Measurements from ENCODE around the gene CWC27. TPM values are rescaled to one million over a fixed set of nuclear protein-coding genes. Genes with fewer than 3 reads are reported as not detected.

Gene CWC27
- total and polyA plus RNA-seq, 9 of the 15 experiments (the other 6 are each of a cell fraction or from before 2014, with no cell fraction given), result 19.7 to 49.3 (median 38.3) TPM

- H3K27me3 ChIP-seq (ENCODE audit: control insufficient read depth in 2 of 2, insufficient read depth in 2 of 2, low read length in 2 of 2), result no peaks in the 10 kb centered on the region
- H3K9me1 ChIP-seq (ENCODE audit: control insufficient read depth, insufficient read depth, low read length), result no peaks in the 10 kb centered on the region
- H3K4me1 ChIP-seq (replicated peaks in 1 of 2; ENCODE audit: control insufficient read depth in 2 of 2, insufficient read depth in 2 of 2, low read length in 2 of 2), result peaks cover 0 to 7% of the 10 kb centered on the region in 2 experiments; a peak in 1 of 5 replicates
- H2AFZ ChIP-seq (ENCODE audit: low read depth, low read length), result no peak overlapping the region
- H4K20me1 ChIP-seq (replicated peaks; ENCODE audit: control insufficient read depth, insufficient read depth, low read length), result no peaks in the 10 kb centered on the region
- ChIA-PET POLR2A (no interaction called here), CTCF (ENCODE audit: low intra/inter-chr PET ratio) (no interaction called here)
- 53% methylated on average over 2 of the region's 2 CpGs for WGBS (ENCODE audit: insufficient coverage, low coverage, missing lambda C conversion rate)
- H3K79me2 ChIP-seq (ENCODE audit: control insufficient read depth, insufficient read depth, low read length), result no peaks in the 10 kb centered on the region
- H3K9ac ChIP-seq (ENCODE audit: insufficient read depth in 1 of 2, low read depth in 2 of 2, low read length in 2 of 2), result no peak overlapping the region
- in situ Hi-C loops (cut with MboI), result loop anchor here (25.0 kb wide), 1 partner anchor 516 kb away; the partner anchor contains the start of gene ADAMTS6
- no peak overlapping the region for H3K27ac ChIP-seq (ENCODE audit: extremely low read depth, low read depth, low read length)
- DNase-seq (ENCODE audit: extremely low read depth in 1 of 4, low spot score in 3 of 4) (no peak), FAIRE-seq (no peak), ATAC-seq (no peak)
- TF ChIP-seq CTCF (IDR thresholded peaks at IDR 0.05 in 2 of 3, conservative IDR thresholded peaks at IDR 0.05 in 1 of 3; ENCODE audit: insufficient read depth in 2 of 3, low read depth in 1 of 3, low read length in 3 of 3), result 0 out of 6 replicates have a peak, but pooled peaks of 1 of the 3 experiments have one; percentile 10
- TF ChIP-seq SNAPC5 (CRISPR knock-in tag; IDR thresholded peaks at IDR 0.05), result no peak
- TF ChIP-seq RBFOX2 (IDR thresholded peaks at IDR 0.05; ENCODE audit: low read depth, low read length), result no peak
- TF ChIP-seq NR1H2 (CRISPR knock-in tag; IDR thresholded peaks at IDR 0.05), result no peak
- peak in 1 of 2 experiments; percentile 38; a peak in 2 of 4 replicates for TF ChIP-seq RAD21 (CRISPR knock-in tag; conservative IDR thresholded peaks at IDR 0.05 in 1 of 2, IDR thresholded peaks at IDR 0.05 in 1 of 2)
- TF ChIP-seq HBP1 (CRISPR knock-in tag; IDR thresholded peaks at IDR 0.05), result no peak
- no peak for TF ChIP-seq HNRNPK (IDR thresholded peaks at IDR 0.05; ENCODE audit: low read depth, low read length, poor library complexity, severe bottlenecking)
- TF ChIP-seq NUFIP1 (IDR thresholded peaks at IDR 0.05; ENCODE audit: partially characterized antibody), result no peak
- no peak for TF ChIP-seq HDGF (IDR thresholded peaks at IDR 0.05)
- no peak for TF ChIP-seq ATF1 (CRISPR knock-in tag; IDR thresholded peaks at IDR 0.05)
- no peak for TF ChIP-seq ATF1 (tag; IDR thresholded peaks at IDR 0.05)
- TF ChIP-seq NR3C1 (CRISPR knock-in tag; IDR thresholded peaks at IDR 0.05), result no peak
- no peak overlapping the region for H3K4me2 ChIP-seq (ENCODE audit: insufficient read depth, low read length)
- no peaks in the 10 kb centered on the region; the same call in 1 of the 2 replicates for H3K9me3 ChIP-seq (replicated peaks; ENCODE audit: control insufficient read depth, insufficient read depth, low read depth, low read length)
- no peak overlapping the region for H3K4me3 ChIP-seq
- intact Hi-C loops (cut with micrococcal nuclease), result no loop called here
- BruUV-seq (replicated peaks), result no TSS peak
- no peaks in the 10 kb centered on the region for H3K36me3 ChIP-seq (ENCODE audit: control insufficient read depth, insufficient read depth, low read length)
These were observed 202.8 kb downstream of the CWC27 start for GRCh38 chr5:64971513-64971912.

All from K562 (cell line).